ENCODE data around the gene ARHGAP4. TPM values are rescaled to one million over a fixed set of nuclear protein-coding genes. Genes with fewer than 3 reads are reported as not detected.

ARHGAP4 gene
- polyA plus RNA-seq, 3 donors = 51.5 to 508 (median 64.4) TPM

- Mint-ChIP-seq H3K27ac (no peak overlapping the region), H3K4me1 (peaks cover 4% of the 10 kb centered on the region), H3K9me3 (peaks cover 0 to 9% (median 1%) of the 10 kb centered on the region in 7 donors), H3K4me3 (no peak overlapping the region), H3K27me3 (ENCODE audit: low read depth in 3 of 3) (peaks cover 46 to 81% (median 71%) of the 10 kb centered on the region in 3 donors), H3K36me3 (no peaks in the 10 kb centered on the region)
- H2AFZ ChIP-seq (ENCODE audit: insufficient read depth, low read depth, low read length, poor library complexity, severe bottlenecking) = no peak overlapping the region
- H3K36me3 ChIP-seq (replicated peaks in 1 of 2; ENCODE audit: control insufficient read depth in 1 of 2, insufficient read depth in 2 of 2, low read length in 2 of 2) = no peaks in the 10 kb centered on the region
- H3K4me2 ChIP-seq (replicated peaks; ENCODE audit: extremely low read depth, low read length, poor library complexity, severe bottlenecking) = no peak overlapping the region
- DNase-seq = no peak
- TF ChIP-seq CTCF (IDR thresholded peaks at IDR 0.05) = no peak
- peaks cover 0 to 10% of the 10 kb centered on the region in 2 donors for H3K9me3 ChIP-seq (replicated peaks in 1 of 2; ENCODE audit: control insufficient read depth in 1 of 2, insufficient read depth in 1 of 2, low read length in 2 of 2)
- H3K79me2 ChIP-seq (ENCODE audit: insufficient read depth, low read length) = no peaks in the 10 kb centered on the region
- H3K9ac ChIP-seq (ENCODE audit: insufficient read depth, low read length, poor library complexity, severe bottlenecking) = no peak overlapping the region
- 60% methylated on average over 1 of the region's 6 CpGs for WGBS (ENCODE audit: insufficient coverage)
- peaks cover 19 to 50% of the 10 kb centered on the region in 2 donors for H3K27me3 ChIP-seq (ENCODE audit: control insufficient read depth in 2 of 2, insufficient read depth in 2 of 2, low read length in 2 of 2)
- H3K4me3 ChIP-seq (replicated peaks in 1 of 3; ENCODE audit: low read depth in 2 of 3, low read length in 3 of 3) = no peak overlapping the region
- peaks cover 3 to 4% of the 10 kb centered on the region in 2 donors for H3K4me1 ChIP-seq (ENCODE audit: control insufficient read depth in 1 of 2, insufficient read depth in 2 of 2, low read length in 2 of 2)
- intact Hi-C loops (cut with micrococcal nuclease) = no loop called here
- H3K27ac ChIP-seq (ENCODE audit: low read depth in 1 of 2, low read length in 2 of 2) = no peak overlapping the region
- peaks cover 3% of the 10 kb centered on the region for H4K20me1 ChIP-seq (ENCODE audit: insufficient read depth, low read length)
These were observed 45.6 kb downstream of the ARHGAP4 start for GRCh38 chrX:153880440-153880815.

GRCh38 chrX:153879741-153880439 is 46.2 kb downstream of the ARHGAP4 start:
- Histone ChIP-seq H3K79me2 (ENCODE audit: insufficient read depth, low read length) (no peaks in the 10 kb centered on the region), H3K27ac (ENCODE audit: low read depth in 1 of 2, low read length in 2 of 2) (no peak overlapping the region), H2AFZ (ENCODE audit: insufficient read depth, low read depth, low read length, poor library complexity, severe bottlenecking) (no peak overlapping the region), H3K9ac (ENCODE audit: insufficient read depth, low read length, poor library complexity, severe bottlenecking) (no peak overlapping the region), H3K4me1 (ENCODE audit: control insufficient read depth in 1 of 2, insufficient read depth in 2 of 2, low read length in 2 of 2) (no peaks in the 10 kb centered on the region), H3K4me3 (replicated peaks in 1 of 3; ENCODE audit: low read depth in 2 of 3, low read length in 3 of 3) (no peak overlapping the region), H3K9me3 (replicated peaks in 1 of 2; ENCODE audit: control insufficient read depth in 1 of 2, insufficient read depth in 1 of 2, low read length in 2 of 2) (peaks cover 0 to 6% of the 10 kb centered on the region in 2 donors), H3K4me2 (replicated peaks; ENCODE audit: extremely low read depth, low read length, poor library complexity, severe bottlenecking) (no peak overlapping the region), H4K20me1 (ENCODE audit: insufficient read depth, low read length) (peaks cover 3% of the 10 kb centered on the region), H3K27me3 (ENCODE audit: control insufficient read depth in 2 of 2, insufficient read depth in 2 of 2, low read length in 2 of 2) (peaks cover 13 to 45% of the 10 kb centered on the region in 2 donors), H3K36me3 (replicated peaks in 1 of 2; ENCODE audit: control insufficient read depth in 1 of 2, insufficient read depth in 2 of 2, low read length in 2 of 2) (no peaks in the 10 kb centered on the region)
- peaks cover 2% of the 10 kb centered on the region for H3K4me1 Mint-ChIP-seq
- 47% methylated on average over 3 of the region's 12 CpGs for WGBS (ENCODE audit: insufficient coverage)
- H3K4me3 Mint-ChIP-seq = peak overlapping the region in 1 of 2 donors; percentile 51
- H3K9me3 Mint-ChIP-seq = peaks cover 0 to 6% (median under 1%) of the 10 kb centered on the region in 7 donors
- no peak for TF ChIP-seq CTCF (IDR thresholded peaks at IDR 0.05)
- peaks cover 43 to 76% (median 65%) of the 10 kb centered on the region in 3 donors for H3K27me3 Mint-ChIP-seq (ENCODE audit: low read depth in 3 of 3)
- no peaks in the 10 kb centered on the region for H3K36me3 Mint-ChIP-seq
- DNase-seq = no peak
- intact Hi-C loops (cut with micrococcal nuclease) = no loop called here
- peak overlapping the region in 1 of 7 donors; percentile 35 for H3K27ac Mint-ChIP-seq
